ENCODE results near the gene BPNT1.
A peak's percentile ranks its signal among the peaks of the same experiment; 100 is the strongest.
"Not testable (repeated sequence)": the region's sequence is repeated elsewhere in the genome, so short reads cannot be mapped to it uniquely, and the experiment has no call there.

The BPNT1 gene

DNA sequence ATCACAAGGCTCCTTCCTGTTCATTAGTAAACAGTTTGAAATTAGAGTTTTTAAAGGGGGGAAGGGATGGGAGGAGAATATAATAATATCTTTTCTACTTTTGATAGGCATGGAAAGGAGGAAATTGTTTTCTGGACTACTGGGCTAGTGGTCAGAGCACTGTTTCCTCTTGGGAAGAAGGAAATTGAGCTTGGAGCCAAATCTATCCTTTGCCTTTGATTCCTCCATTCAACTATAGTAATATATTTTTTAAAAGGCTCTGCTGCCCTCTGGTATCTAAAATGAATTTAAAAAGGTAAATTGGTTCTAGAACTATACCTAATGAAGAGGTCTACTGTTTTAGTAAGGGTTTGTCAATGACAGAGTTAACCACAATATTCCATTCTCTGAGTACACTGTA lies 10.2 kb upstream of the BPNT1 start:
- Mint-ChIP-seq H3K4me1 (peaks cover 8% of the 10 kb centered on the region), H3K27ac (no peak overlapping the region), H3K9me3 (no peaks in the 10 kb centered on the region), H3K36me3 (peaks cover 10% of the 10 kb centered on the region), H3K27me3 (no peaks in the 10 kb centered on the region), H3K4me3 (no peak overlapping the region)
- ATAC-seq (ENCODE audit: low read depth) = no peak
- no peak for DNase-seq (ENCODE audit: low spot score in 2 of 2)

DNA sequence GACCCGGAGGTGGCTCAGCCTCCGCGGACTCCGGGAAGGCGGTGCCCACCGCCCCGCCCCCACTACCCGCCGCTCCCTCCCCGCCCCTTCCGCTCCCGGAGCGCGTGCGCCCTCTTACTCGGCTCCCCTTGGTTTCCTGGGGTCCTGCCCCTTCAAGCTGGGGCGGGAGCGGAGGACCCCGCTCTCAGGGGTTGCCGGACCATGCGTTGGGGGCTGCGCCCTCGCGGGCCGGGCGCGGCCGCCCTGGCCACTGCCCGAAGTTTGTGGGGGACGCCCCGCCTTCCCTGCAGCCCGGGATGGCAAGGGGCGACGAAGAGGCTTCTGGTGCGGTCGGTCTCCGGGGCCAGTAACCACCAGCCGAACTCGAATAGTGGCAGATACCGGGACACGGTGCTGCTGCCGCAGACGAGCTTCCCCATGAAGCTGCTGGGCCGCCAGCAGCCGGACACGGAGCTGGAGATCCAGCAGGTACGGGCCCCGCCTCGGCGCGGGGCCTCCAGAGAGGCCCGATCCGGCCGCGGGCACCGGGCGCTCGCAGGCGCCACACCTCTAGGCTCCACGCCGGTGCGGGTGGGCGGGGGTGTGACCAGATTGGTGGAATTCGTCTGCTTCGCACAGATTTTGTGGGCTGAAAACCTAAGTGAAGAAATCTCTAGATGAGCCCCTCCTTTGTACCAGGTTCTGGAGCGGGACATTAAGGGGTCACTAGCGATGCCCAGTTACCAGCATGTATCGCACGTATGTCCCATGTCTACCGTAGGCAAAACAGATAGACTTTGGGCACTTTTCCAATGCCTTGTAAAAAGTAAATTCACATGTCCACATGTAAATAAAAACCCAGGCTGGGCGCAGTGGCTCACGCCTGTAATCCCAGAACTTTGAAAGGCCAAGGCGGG lies 4.7 kb upstream of the BPNT1 start, which contains the start of gene IARS2:
Gene IARS2, plus strand, starts transcription at position 117 of the 896 bp plus-strand sequence. Its CDS starts 85 bp downstream, at position 202.
- DNase-seq (ENCODE audit: low spot score in 2 of 2) (peak; percentile 82 to 85), ATAC-seq (ENCODE audit: low read depth) (peak; percentile 69)
- Mint-ChIP-seq H3K9me3 (no peaks in the 10 kb centered on the region), H3K27ac (no peak within 1 kb of the TSS), H3K4me1 (peaks cover 8% of the 10 kb centered on the region), H3K4me3 (peak within 1 kb of the TSS; percentile 74), H3K27me3 (no peaks in the 10 kb centered on the region), H3K36me3 (peaks cover 10% of the 10 kb centered on the region)

DNA sequence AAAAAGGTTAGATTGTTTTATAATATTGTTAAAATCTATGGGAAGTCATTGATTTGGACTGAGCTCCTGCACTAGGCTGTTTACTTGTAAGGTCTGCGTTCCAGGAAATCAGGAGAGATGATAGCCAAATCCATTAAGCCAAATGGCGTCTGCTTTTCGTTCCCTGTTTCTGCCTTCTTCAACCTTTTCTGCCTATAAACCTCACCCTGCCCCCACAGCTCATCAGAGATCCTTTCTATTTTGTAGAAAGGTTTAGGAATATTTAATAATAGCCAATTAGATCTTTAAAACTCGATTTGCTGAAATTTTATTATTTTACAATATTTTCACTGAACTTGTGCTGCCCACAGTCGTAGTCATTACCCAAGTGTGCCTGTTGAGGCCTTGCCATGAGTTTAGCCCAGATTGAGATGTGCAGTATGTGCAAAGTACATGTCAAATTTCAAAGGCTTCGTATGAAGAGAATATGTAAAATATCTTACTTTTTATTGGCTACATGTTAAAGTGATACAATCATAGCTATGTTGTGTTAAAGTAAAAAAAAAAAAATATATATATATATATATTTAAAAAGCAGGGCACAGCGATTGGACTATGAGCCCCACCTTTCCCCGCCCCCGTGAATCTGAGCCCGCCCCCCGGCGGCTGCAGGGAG lies 3.9 kb upstream of the BPNT1 start:
- DNase-seq (ENCODE audit: low spot score in 2 of 2) (no peak), ATAC-seq (ENCODE audit: low read depth) (no peak)
- Mint-ChIP-seq H3K9me3 (no peaks in the 10 kb centered on the region), H3K27me3 (no peaks in the 10 kb centered on the region), H3K4me1 (peaks cover 8% of the 10 kb centered on the region), H3K27ac (no peak overlapping the region), H3K36me3 (peaks cover 10% of the 10 kb centered on the region), H3K4me3 (peak overlapping the region; percentile 74)

DNA sequence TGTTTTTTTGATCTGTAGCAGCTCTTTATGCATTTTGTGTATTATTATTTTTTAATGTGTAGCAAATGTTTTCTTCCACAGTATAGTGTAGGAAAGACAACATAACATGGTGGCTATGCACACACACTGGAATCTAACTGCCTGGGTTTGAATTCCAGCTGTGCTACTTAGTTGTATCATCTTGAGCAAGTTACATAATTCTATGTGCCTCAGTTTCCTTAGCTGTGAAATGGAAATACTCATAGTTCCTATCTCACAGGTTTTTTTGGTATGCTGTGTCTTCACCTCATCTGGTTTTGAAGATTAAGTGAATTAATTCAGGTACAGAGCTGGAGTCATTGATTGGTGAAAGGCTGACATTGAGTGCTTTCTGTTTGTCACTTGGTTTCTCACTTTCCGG lies 3.1 kb upstream of the BPNT1 start:
- no peak overlapping the region for H3K4me3 Mint-ChIP-seq
- no peaks in the 10 kb centered on the region for H3K27me3 Mint-ChIP-seq
- H3K9me3 Mint-ChIP-seq = no peaks in the 10 kb centered on the region
- no peak overlapping the region for H3K27ac Mint-ChIP-seq
- H3K36me3 Mint-ChIP-seq = peaks cover 7% of the 10 kb centered on the region
- H3K4me1 Mint-ChIP-seq = peaks cover 5% of the 10 kb centered on the region
- no peak for DNase-seq (ENCODE audit: low spot score in 2 of 2)
- ATAC-seq (ENCODE audit: low read depth) = no peak

DNA sequence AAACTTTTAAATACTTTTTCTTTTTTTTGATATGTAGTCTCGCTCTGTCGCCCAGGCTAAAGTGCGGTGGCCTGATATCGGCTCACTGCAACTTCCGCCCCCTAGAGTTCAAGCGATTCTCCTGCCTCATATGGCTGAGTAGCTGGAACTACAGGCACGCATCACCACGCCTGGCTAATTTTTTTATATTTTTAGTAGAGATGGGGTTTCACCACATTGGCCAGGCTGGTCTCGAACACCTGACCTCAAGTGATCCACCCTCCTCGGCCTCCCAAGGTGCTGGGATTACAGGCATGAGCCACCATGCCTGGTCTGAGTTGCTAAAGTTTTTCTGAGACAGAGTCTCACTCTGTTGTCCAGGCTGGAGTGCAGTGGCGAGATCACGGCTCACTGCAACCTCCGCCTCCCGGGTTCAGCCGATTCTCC lies 3.3 kb downstream of the BPNT1 start:
- H3K27ac Mint-ChIP-seq, H3K9me3 Mint-ChIP-seq, H3K36me3 Mint-ChIP-seq, H3K4me1 Mint-ChIP-seq, H3K27me3 Mint-ChIP-seq: not testable (repeated sequence)
- peak; percentile 52 to 68 for DNase-seq (ENCODE audit: low spot score in 2 of 2)
- peak overlapping the region; percentile 37 for H3K4me3 Mint-ChIP-seq
- peak; percentile 69 for ATAC-seq (ENCODE audit: low read depth)

DNA sequence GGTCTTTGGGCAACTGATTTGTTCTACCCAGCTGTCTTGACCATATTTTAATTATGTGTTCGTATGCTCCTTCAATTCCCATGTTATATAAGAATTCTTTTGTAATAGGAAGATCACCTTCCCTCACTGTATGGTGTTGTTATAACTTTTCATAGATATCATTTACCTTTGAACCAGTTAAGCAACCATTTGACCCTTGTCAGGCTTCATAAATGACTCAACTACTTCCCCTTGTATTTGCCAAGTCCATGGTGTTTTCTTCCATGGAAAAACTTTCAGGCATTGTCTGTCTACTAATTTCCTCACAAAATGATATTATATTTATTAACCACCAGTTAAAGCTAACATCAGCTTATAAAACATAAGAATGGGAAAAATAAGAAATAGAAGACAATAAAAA lies 5.1 kb downstream of the BPNT1 start:
- no peak for DNase-seq (ENCODE audit: low spot score in 2 of 2)
- H3K27me3 Mint-ChIP-seq = no peaks in the 10 kb centered on the region
- peaks cover 8% of the 10 kb centered on the region for H3K4me1 Mint-ChIP-seq
- H3K4me3 Mint-ChIP-seq = no peak overlapping the region
- H3K27ac Mint-ChIP-seq = peak overlapping the region; percentile 17
- H3K36me3 Mint-ChIP-seq = peaks cover 12% of the 10 kb centered on the region
- no peaks in the 10 kb centered on the region for H3K9me3 Mint-ChIP-seq
- ATAC-seq (ENCODE audit: low read depth) = no peak

DNA sequence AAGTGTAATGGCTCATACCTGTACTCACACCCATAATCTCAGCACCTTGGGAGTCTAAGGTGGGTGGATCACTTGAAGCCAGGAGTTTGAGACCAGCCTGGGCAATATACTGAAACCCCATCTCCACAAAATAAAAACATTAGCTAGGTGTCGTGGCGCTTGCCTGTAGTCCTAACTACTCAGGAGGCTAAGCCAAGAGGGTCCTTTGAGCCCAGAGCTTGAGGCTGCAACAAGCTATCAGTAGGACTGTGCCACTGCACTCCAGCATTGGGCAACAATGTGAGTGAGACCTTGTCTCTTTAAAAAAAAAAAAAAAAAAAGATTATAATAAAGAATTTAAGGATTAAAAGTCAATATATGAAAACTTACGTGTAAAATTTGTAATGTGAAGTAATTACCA lies 11.7 kb downstream of the BPNT1 start:
- no peaks in the 10 kb centered on the region for H3K27me3 Mint-ChIP-seq
- no peak overlapping the region for H3K4me3 Mint-ChIP-seq

DNA sequence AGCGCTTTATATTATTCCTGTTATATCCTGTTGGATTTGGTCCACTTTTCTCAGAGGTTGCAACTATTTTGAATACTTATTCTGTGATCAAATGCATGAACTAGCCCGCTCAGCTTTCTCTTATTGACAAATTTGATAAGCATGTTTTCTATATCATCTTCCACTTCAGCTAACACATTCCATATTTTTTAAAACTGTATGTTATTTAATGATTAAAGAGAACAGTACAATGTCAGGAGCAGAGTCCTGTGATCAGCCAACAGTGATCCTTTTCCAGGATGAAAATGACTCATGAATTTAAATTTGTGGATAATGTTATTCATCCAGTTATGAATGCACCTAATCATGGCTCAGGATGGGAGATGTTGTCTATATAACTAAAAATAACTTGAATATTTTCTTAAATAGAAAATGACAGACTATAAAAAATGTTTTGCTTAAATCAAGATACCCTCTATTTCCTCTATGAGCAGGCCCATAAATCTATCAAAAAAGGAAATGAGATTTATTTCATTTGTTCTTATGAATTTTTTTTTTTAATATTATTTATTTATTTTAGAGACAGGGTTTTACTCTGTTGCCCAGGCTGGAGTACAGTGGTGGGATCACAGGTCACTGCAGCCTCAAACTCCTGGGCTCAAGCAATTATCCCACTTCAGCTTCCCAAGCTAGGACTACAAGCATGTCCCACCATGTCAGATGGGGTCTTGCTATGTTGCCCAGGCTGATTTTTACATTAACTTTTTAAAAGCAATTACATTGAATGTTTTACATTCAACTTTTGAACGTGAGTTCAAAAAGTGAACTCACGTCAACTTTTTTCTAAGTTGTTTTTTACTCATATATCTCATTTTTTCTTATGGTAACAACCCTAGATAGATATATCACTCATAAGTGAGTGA lies 12.5 kb downstream of the BPNT1 start:
- Mint-ChIP-seq H3K4me3 (no peak overlapping the region), H3K9me3 (no peaks in the 10 kb centered on the region), H3K4me1 (peaks cover 8% of the 10 kb centered on the region), H3K27ac (peak overlapping the region; percentile 31), H3K27me3 (no peaks in the 10 kb centered on the region), H3K36me3 (peaks cover 26% of the 10 kb centered on the region)
- ATAC-seq (ENCODE audit: low read depth) (no peak), DNase-seq (ENCODE audit: low spot score in 2 of 2) (no peak)

More for the DNA sequence above, 11.7 kb downstream of the BPNT1 start:
- H3K27ac Mint-ChIP-seq = no peak overlapping the region
- no peaks in the 10 kb centered on the region for H3K9me3 Mint-ChIP-seq
- no peak for DNase-seq (ENCODE audit: low spot score in 2 of 2)
- peaks cover 8% of the 10 kb centered on the region for H3K4me1 Mint-ChIP-seq
- H3K36me3 Mint-ChIP-seq = peaks cover 21% of the 10 kb centered on the region
- no peak for ATAC-seq (ENCODE audit: low read depth)

DNA sequence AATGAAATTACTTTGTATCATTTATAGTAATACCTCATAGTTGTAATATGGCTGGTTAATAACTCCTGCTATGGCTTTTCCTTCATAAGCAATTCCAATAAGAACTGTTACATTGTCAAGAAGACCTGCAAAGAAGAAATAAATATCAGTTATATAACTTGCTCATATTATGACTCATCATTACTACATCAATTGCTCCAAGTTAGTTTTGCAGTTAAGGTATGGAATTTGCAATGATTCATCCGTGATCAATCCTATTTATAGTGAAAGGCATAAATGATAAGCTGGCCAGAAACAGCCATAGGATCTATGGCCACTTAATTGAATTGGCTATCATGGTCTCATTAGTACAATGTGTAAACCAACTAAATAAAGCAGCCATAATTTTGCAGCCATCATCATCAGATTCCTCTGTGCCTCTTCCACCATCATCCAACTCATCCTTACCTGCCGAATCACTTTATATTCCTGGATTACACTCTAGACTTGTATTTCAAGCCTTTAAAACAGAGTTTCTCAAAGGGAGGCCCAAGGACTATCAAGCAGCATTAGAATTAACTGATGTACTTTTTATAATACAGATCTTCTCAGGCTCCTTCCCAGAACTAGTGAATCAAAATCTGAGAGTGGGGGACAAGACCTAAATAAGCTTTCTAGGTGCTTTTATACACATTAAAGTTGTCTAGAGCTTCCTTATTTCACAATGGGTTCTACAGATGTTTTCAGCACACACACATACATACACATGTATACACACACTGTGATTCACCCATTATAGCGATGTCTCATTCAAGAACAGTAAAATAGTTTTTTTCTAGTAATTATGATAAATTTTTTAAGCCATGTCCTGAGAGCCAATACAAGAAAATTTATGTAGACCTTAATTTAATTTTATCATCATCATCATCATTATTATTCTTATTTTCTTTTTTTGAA lies 22.1 kb downstream of the BPNT1 start:
- ATAC-seq (ENCODE audit: low read depth) = no peak
- DNase-seq (ENCODE audit: low spot score in 2 of 2) = no peak
- Mint-ChIP-seq H3K4me1 (peaks cover 2% of the 10 kb centered on the region), H3K27me3 (no peaks in the 10 kb centered on the region), H3K27ac (no peak overlapping the region), H3K36me3 (peaks cover 24% of the 10 kb centered on the region), H3K4me3 (no peak overlapping the region), H3K9me3 (no peaks in the 10 kb centered on the region)

DNA sequence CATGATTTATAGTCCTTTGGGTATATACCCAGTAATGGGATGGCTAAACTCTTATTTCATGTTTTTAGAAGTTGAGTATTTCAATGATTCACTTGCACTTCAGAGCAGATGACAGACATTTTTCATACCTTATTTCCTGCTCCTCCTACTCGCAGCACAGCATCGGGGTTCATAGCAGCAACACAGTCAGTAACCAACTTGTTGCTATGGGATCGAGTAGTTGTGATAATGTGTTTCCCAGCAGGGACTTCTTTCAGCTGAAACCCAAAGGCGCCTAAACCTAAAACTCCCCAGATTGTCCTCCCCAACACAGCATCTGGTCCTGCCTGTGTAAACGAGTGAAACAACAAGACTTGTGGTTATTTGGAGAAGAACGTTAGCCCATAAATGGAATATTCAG lies 27.0 kb downstream of the BPNT1 start:
- no peaks in the 10 kb centered on the region for H3K9me3 Mint-ChIP-seq
- H3K4me1 Mint-ChIP-seq = peaks cover 2% of the 10 kb centered on the region
- ATAC-seq (ENCODE audit: low read depth) (no peak), DNase-seq (ENCODE audit: low spot score in 2 of 2) (no peak)
- peaks cover 28% of the 10 kb centered on the region for H3K36me3 Mint-ChIP-seq
- H3K4me3 Mint-ChIP-seq = no peak overlapping the region
- no peaks in the 10 kb centered on the region for H3K27me3 Mint-ChIP-seq
- H3K27ac Mint-ChIP-seq = no peak overlapping the region

DNA sequence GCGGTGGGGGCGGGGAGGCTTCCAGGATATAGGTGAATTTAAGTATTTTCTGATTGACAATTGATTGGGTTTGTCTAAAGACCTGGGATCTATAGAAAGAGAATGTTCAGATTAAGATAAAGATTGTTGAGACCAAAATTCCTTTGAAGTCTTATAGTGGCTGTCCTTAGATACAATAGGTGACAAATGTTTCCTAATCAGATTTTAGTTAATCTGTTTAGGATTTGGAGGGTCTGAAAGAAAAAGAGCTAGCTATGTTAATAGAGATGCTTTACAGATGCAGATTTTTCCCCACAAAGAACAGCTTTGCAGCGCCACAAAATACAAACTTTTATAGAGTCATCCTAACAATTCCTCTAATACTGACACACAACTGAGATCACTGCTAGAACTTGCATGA lies 28.7 kb downstream of the BPNT1 start:
- ATAC-seq (ENCODE audit: low read depth) (no peak), DNase-seq (ENCODE audit: low spot score in 2 of 2) (no peak)
- peaks cover 2% of the 10 kb centered on the region for H3K4me1 Mint-ChIP-seq
- H3K27ac Mint-ChIP-seq = no peak overlapping the region
- H3K4me3 Mint-ChIP-seq = no peak overlapping the region
- H3K27me3 Mint-ChIP-seq = no peaks in the 10 kb centered on the region
- peaks cover 34% of the 10 kb centered on the region for H3K36me3 Mint-ChIP-seq
- H3K9me3 Mint-ChIP-seq = no peaks in the 10 kb centered on the region

DNA sequence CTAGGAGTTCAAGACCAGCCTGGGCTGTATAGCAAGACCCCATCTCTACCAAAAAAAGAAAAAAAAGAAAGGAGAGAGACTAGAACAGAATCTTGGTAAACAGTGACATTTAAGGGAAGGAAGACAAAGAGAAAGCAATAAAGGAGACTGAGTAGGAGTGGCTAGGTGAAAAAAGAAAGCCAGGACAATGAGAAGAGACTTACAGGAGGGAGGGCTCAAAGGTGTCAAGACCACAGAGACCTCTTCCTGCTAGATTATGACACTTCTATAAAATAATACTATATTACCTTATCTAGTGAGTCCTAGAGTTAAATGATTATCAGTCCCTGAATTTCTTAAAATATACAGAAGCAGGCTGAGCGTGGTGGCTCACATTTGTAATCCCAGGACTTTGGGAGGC lies 33.2 kb downstream of the BPNT1 start:
- DNase-seq (ENCODE audit: low spot score in 2 of 2) (no peak), ATAC-seq (ENCODE audit: low read depth) (no peak)
- H3K27me3 Mint-ChIP-seq = no peaks in the 10 kb centered on the region
- no peak overlapping the region for H3K4me3 Mint-ChIP-seq
- peak overlapping the region; percentile 54 for H3K27ac Mint-ChIP-seq
- H3K4me1 Mint-ChIP-seq = no peaks in the 10 kb centered on the region
- H3K36me3 Mint-ChIP-seq = peaks cover 24% of the 10 kb centered on the region
- H3K9me3 Mint-ChIP-seq = no peaks in the 10 kb centered on the region
